Non-pigmented ciliary epithelial cell (primary cell): ENCODE measurements around the gene AHDC1.
"Not testable (repeated sequence)": the region's sequence is repeated elsewhere in the genome, so short reads cannot be mapped to it uniquely, and the experiment has no call there.

Experiments
- DNase-seq: peaks from one replicate; pipeline ENCODE4 v3.0.0-alpha.2; 2010; ENCODE audit warnings: low read depth

Gene AHDC1

DNA sequence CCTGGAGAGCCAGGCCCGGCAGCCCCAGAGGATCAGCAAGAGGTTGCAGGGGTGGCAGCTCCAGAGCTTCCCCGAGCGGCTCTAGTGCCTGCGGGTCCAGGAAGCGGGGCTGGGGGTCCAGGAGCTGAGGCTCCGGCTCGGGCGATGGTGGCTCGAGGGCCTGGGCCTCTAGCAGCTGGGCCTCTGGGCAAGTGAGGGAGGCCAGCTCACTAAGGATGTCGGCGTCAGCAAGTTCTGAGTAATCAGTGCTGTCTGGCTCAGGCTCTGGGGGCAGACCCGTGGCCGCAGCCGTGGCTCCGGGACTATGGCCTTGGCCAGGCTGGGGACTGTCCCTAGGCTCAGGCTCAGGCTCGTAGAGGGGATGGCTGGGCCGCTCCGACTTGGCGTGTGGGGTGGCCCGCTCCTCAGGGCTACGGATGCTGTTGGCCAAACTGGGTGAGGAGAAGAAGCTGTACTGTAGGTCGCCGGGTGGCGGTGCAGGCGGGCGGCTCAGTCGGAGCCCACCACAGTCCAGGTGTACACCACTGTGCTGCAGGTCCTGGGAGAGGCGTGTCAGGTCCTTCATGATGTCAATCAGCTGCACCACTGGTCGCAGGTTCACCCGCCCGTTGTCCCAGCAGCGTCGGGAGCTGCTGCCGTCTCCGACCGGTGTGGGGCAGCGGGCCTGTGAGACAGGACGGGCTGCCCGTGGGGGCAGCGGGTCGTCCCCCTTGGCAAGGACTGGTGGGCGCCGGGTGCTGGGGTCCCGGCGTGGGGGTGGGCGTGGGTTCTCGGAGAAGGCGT lies 52.6 kb downstream of the AHDC1 start:
- DNase-seq: no peak

DNA sequence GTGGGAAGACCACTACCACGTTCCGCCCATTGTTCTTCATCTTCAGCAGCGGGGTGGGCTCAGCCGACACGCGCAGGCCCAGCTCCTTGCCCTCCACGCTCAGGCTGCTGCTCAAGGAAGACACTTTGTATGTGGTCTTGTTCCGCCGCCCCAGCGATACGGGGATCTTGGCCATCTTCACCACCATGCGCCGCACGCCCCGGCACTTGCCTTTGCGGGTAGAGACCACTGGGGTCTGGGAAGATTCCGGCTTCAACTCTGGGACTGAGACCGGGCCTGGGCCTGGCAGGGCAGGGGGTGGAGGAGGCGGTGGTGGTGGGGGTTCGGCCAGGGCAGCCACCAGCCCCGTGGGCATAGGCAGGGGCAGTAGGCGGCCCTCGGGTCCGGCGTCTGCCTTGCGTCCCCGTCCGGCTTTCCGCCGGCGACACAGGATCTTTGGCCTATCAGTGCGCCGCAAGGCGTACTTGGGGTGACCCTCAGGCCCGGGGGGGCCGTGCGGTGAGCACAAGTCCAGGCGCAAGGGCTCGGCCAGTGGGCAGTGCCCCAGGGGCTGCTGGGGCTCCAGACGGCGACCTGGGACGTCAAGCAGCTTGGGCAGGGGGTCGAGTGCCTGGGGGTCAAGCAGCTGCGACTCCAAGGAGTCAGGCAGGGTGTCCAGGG lies 53.3 kb downstream of the AHDC1 start:
- no peak for DNase-seq

- DNase-seq: no peak
These were observed 54.0 kb downstream of the AHDC1 start for GRCh38 chr1:27549807-27550408.

GRCh38 chr1:27548858-27549719 lies 54.9 kb downstream of the AHDC1 start:
- no peak for DNase-seq

GRCh38 chr1:27548136-27548853 lies 55.6 kb downstream of the AHDC1 start:
- no peak for DNase-seq

- DNase-seq: no peak
These were observed 56.5 kb downstream of the AHDC1 start for GRCh38 chr1:27547220-27548116.

DNA sequence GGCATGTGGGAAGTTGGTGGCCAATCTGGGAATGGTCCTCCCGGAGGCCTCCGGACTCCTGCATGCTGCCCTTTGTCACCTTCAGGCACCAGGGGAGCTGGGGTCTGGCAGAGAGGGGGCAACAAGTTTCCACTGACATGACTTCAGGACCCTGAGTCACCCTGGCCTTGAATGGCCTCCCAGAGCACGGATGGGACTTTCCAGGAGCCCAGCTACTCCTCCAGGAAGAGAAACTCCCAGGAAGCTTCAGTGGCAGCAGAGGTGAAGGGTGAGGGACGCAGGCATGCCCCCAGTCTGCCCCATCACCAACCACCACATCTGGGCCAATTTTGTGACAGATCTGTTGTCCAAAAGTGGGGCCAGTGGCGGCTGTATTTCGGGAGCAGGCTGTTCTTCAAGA lies 58.1 kb downstream of the AHDC1 start:
- DNase-seq: no peak

- no peak for DNase-seq
These were observed 58.7 kb downstream of the AHDC1 start for GRCh38 chr1:27545271-27545670.

DNA sequence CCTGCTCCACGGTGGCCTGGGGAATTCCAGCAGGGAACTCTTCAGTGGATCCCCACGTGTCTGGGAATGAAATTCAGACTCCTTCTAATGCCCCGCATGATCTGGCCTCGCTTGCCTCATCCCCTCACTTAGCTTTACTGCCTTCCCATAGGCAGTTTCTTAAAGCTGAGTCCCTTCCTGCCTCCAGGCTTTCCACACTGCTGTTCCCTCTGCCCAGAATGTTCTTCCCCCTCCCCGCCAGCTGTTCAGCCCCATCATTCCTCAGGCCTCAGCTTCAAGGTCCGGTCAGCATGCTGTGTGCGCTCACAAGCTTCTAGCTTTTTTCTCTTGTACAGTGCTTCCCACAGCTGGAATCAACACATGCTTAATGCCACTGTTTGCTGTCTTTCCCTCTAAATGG lies 59.1 kb downstream of the AHDC1 start:
- no peak for DNase-seq

- no peak for DNase-seq
These were observed 60.7 kb downstream of the AHDC1 start for GRCh38 chr1:27543284-27543683.

- DNase-seq: no peak
These were observed 61.3 kb downstream of the AHDC1 start for GRCh38 chr1:27542463-27543273.

DNA sequence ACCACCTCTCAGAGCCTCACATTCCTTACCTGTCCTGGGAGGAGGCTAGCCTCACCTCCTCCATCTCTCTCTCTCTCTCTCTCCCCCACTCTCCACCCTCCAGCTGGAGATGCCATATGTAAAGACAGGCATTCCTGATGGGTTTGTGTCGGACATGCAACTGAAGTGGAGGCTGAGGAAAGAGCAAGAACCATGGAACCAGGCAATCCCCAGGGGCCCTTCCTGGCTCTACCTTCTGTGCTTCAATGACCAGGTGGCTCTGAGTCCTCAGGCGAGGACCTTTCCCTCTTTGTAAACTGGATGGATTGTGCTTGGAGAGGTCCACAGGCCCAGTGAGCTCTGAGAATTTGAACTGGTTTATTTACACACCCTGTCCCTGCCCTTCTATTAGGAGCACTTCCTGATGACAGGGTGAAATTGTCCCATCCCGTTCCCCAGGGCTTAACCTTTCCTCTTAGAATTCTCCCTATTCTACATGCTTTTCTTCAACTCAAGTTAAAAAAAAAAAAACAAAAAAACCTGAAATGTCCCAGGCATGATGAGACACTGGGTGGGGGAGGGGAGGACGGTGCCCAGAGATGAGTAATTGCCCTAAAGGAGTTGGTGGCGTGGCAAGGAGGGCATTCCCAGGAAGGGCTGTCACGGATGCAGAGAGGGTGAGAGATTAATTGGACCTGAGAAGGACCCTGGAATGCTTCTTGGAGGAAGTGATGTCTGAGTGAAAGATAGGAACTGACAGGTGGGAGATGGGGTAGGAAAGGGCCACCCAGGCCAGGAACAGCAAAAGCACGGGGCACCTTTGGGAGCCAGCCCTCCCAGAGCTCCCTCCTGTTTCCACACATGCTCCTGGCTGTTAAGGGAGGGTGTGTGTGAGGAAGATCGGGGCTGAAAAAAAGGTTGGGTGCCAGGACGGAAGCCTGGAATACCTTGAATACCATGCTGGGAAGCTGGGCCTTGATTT lies 63.8 kb downstream of the AHDC1 start:
- no peak for DNase-seq

DNA sequence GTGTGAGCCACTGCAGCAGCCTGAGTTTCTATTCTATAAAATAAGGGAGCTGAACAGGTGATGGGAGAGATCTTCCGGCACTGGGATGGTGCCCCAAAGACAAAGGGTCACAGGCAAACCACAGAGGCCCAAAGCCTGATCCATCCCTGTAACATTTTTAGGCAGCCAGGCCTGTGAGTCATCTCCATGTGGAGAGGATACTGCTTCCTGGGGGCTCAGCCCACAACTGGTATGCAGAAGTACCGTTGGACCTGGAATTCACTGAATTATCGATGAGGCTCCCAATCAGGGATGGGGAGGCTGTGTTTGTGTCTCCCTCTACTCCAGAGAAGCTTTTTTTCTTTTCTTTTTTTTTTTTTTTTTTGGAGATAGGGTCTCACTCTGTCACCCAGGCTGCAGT lies 65.2 kb downstream of the AHDC1 start:
- DNase-seq: no peak

DNA sequence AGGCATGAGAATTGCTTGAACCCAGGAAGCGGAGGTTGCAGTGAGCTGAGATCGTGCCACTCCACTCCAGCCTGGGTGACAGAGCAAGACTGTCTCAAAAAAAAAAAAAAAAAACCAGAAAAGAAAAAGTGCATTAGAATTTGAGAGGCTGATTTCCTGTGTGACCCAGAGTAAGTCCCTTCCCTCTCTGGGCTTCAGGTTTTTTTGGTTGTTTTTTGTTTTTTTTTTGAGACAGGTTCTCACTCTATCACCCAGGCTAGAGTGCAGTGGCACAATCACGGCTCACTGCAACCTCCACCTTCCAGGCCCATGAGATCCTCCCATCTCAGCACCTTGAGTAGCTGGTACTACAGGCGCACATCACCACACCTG lies 65.7 kb downstream of the AHDC1 start:
- DNase-seq: not testable (repeated sequence)

DNA sequence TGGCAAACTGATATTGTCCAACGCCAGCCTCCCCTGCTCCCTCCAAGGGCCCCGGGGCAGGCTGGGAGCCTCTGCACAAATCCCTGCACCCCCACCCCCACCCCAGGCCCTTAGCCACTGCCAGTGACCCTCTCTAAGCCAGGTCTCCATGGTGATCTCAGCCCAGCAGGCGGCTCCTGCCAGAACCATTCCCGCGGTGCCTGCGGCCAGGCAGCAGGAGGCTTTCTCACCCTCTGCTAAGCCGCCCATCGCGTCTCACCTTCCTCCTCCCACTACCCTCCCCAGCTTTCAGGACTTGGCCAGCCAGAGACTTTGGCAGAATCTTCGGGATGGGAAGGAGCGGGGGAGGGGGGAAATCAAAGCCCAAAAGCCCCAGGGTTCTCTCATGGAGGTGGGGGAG lies 67.2 kb downstream of the AHDC1 start:
- DNase-seq: no peak

- no peak for DNase-seq
These were observed 67.8 kb downstream of the AHDC1 start for GRCh38 chr1:27536010-27536757.

- no peak for DNase-seq
These were observed 68.6 kb downstream of the AHDC1 start for GRCh38 chr1:27535386-27535785.
